Liver (tissue), 9 donors: ENCODE measurements around the gene SNCG. TPM values are rescaled to one million over a fixed set of nuclear protein-coding genes. Genes with fewer than 3 reads are reported as not detected.

Experiments
- DNase-seq: peaks from one replicate; pipeline ENCODE4 v3.0.0-alpha.2; 2017; ENCODE audit warnings: low spot score
- H3K27ac ChIP-seq, 2 donors: one replicate each; pipeline ENCODE4 v1.7.0; 2013; ENCODE audit warnings: inconsistent platforms in 2 of 2, low read length in 2 of 2, control low read depth in 1 of 2, low read depth in 1 of 2, mild to moderate bottlenecking in 1 of 2
- H3K27me3 ChIP-seq, 4 donors: one replicate each; pipeline versions ENCODE4 v1.6.1 to v1.7.0; 2013; ENCODE audit warnings: low read length in 3 of 4, inconsistent platforms in 1 of 4, mild to moderate bottlenecking in 1 of 4, moderate library complexity in 1 of 4; ENCODE audit not compliant: control insufficient read depth in 4 of 4, insufficient read depth in 4 of 4
- H3K36me3 ChIP-seq, 4 donors: one replicate each; pipeline versions ENCODE4 v1.6.1 to v1.7.0; 2013; ENCODE audit warnings: low read length in 3 of 4, mild to moderate bottlenecking in 3 of 4, low read depth in 1 of 4, moderate library complexity in 1 of 4; ENCODE audit not compliant: control insufficient read depth in 4 of 4, insufficient read depth in 3 of 4
- H3K4me1 ChIP-seq, 4 donors: one replicate each; pipeline versions ENCODE4 v1.6.1 to v1.7.0; 2013; ENCODE audit warnings: low read length in 3 of 4, mild to moderate bottlenecking in 3 of 4, moderate library complexity in 1 of 4; ENCODE audit not compliant: control insufficient read depth in 4 of 4, insufficient read depth in 4 of 4
- H3K4me3 ChIP-seq, 3 donors: one replicate each; pipeline versions ENCODE4 v1.6.1 to v1.7.0; 2013; ENCODE audit warnings: low read length in 3 of 3, control low read depth in 1 of 3, low read depth in 1 of 3, mild to moderate bottlenecking in 1 of 3
- H3K9ac ChIP-seq, 2 donors: one replicate each; pipeline ENCODE4 v1.7.0; 2013; ENCODE audit warnings: low read length in 2 of 2, mild to moderate bottlenecking in 2 of 2, moderate library complexity in 2 of 2, control low read depth in 1 of 2, low read depth in 1 of 2
- H3K9me3 ChIP-seq, 4 donors: one replicate each; pipeline versions ENCODE4 v1.6.1 to v1.7.0; 2013; ENCODE audit warnings: low read length in 3 of 4; ENCODE audit not compliant: control insufficient read depth in 4 of 4
- ATF3 ChIP-seq: IDR thresholded peaks from 2 replicates; pipeline ENCODE4 v1.6.1; 2016; ENCODE audit warnings: antibody characterized with exemption
- EGR1 ChIP-seq, 2 donors: IDR thresholded peaks; 2 replicates each; pipeline ENCODE4 v1.6.1; 2016 to 2018; ENCODE audit warnings: antibody characterized with exemption in 2 of 2, low read depth in 2 of 2
- FOXA1 ChIP-seq: IDR thresholded peaks from 2 replicates; pipeline ENCODE4 v1.6.1; 2016; ENCODE audit warnings: antibody characterized with exemption
- FOXA2 ChIP-seq: IDR thresholded peaks from 2 replicates; pipeline ENCODE4 v1.6.1; 2016; ENCODE audit warnings: antibody characterized with exemption
- GABPA ChIP-seq, 2 donors: IDR thresholded peaks in 1 of 2; conservative IDR thresholded peaks in 1 of 2; 2 replicates each; pipeline ENCODE4 v1.6.1; 2016; ENCODE audit warnings: antibody characterized with exemption in 2 of 2, mild to moderate bottlenecking in 1 of 2, moderate library complexity in 1 of 2
- HNF4A ChIP-seq, 2 donors: conservative IDR thresholded peaks; 2 replicates each; pipeline ENCODE4 v1.6.1; 2016; ENCODE audit warnings: antibody characterized with exemption in 2 of 2, mild to moderate bottlenecking in 2 of 2
- HNF4G ChIP-seq: IDR thresholded peaks from 2 replicates; pipeline ENCODE4 v1.6.1; 2016; ENCODE audit warnings: antibody characterized with exemption
- JUND ChIP-seq, 2 donors: IDR thresholded peaks; 2 replicates each; pipeline ENCODE4 v1.6.1; 2016; ENCODE audit warnings: antibody characterized with exemption in 2 of 2
- NR2F2 ChIP-seq: IDR thresholded peaks from 2 replicates; pipeline ENCODE4 v1.6.1; 2016; ENCODE audit warnings: antibody characterized with exemption
- RAD21 ChIP-seq, 2 donors: IDR thresholded peaks; 2 replicates each; pipeline ENCODE4 v1.6.1; 2016; ENCODE audit warnings: antibody characterized with exemption in 2 of 2, mild to moderate bottlenecking in 2 of 2
- RXRA ChIP-seq, 2 donors: IDR thresholded peaks; 2 replicates each; pipeline ENCODE4 v1.6.1; 2017 to 2018; ENCODE audit warnings: antibody characterized with exemption in 2 of 2, mild to moderate bottlenecking in 1 of 2
- SP1 ChIP-seq: IDR thresholded peaks from 2 replicates; pipeline ENCODE4 v1.6.1; 2018; ENCODE audit warnings: antibody characterized with exemption, mild to moderate bottlenecking
- TAF1 ChIP-seq: conservative IDR thresholded peaks from 2 replicates; pipeline ENCODE4 v1.6.1; 2016; ENCODE audit warnings: antibody characterized with exemption, mild to moderate bottlenecking
- YY1 ChIP-seq: IDR thresholded peaks from 2 replicates; pipeline ENCODE4 v1.6.1; 2016; ENCODE audit warnings: antibody characterized with exemption, mild to moderate bottlenecking
- ZBTB33 ChIP-seq: IDR thresholded peaks from 2 replicates; pipeline ENCODE4 v1.6.1; 2016; ENCODE audit warnings: antibody characterized with exemption
- WGBS: extraction: QIAGEN DNeasy Blood & Tissue Kit; methylation state at CpG from one replicate; pipeline ENCODE4 v1.1.7; 2013; 5-methylcytosine and 5-hydroxymethylcytosine counted together
- polyA plus RNA-seq, 2 donors: library from polyadenylated mRNA; stranded (reverse) in 1 of 2; unstranded in 1 of 2; fragments of 200-250 nt in 1 of 2; fragments of >200 nt in 1 of 2; fragmentation: Nextera tagmentation in 1 of 2; extraction: Ambion mirVana in 1 of 2; gene quantifications; one replicate each; pipeline versions ENCODE4 v1.2.1 to v1.2.3, GENCODE V29; 2013 to 2015
- total RNA-seq, 2 donors: library from RNA; depleted of rRNA; stranded (reverse); fragments of >200 nt; gene quantifications; one replicate each; pipeline ENCODE4 v1.2.3, GENCODE V29; 2014
- TF ChIP-seq, protein P1 (sequence below): fragments of 150-350 bp; IDR thresholded peaks from 2 replicates; pipeline ENCODE4 v1.5.1; 2017; ENCODE audit warnings: improper control_type of control experiment, low read depth, low read length; ENCODE audit not compliant: missing input control
- TF ChIP-seq, protein P2 (sequence below): IDR thresholded peaks from 2 replicates; pipeline ENCODE4 v1.6.1; 2016; ENCODE audit warnings: antibody characterized with exemption
- TF ChIP-seq, protein P3 (sequence below): IDR thresholded peaks from 2 replicates; pipeline ENCODE4 v1.6.1; 2016; ENCODE audit warnings: antibody characterized with exemption, mild to moderate bottlenecking
- donor health status: healthy.
- donor health status: healthy.
- donor health status: healthy.
- donor health status: healthy.
- donor health status: healthy.

The SNCG gene
- total and polyA plus RNA-seq, 4 donors, result 0.84 to 2.6 (median 1.7) TPM

- DNase-seq, result no peak
- H3K27ac ChIP-seq, result no peak overlapping the region
Observed at GRCh38 chr10:86965986-86966654, 7.7 kb downstream of the SNCG start.

More at GRCh38 chr10:86965986-86966654, 7.7 kb downstream of the SNCG start:
- Histone ChIP-seq H3K4me3 (no peak overlapping the region), H3K4me1 (peaks cover 0 to 33% (median 12%) of the 10 kb centered on the region in 4 donors), H3K27me3 (no peaks in the 10 kb centered on the region), H3K36me3 (no peaks in the 10 kb centered on the region), H3K9ac (no peak overlapping the region), H3K9me3 (no peaks in the 10 kb centered on the region)
- TF ChIP-seq FOXA1 (no peak), RAD21 (IDR thresholded peaks at IDR 0.05) (no peak), HNF4A (conservative IDR thresholded peaks at IDR 0.05) (no peak), HNF4G (no peak), ATF3 (no peak), GABPA (IDR thresholded peaks at IDR 0.05 in 1 of 2, conservative IDR thresholded peaks at IDR 0.05 in 1 of 2) (no peak), TAF1 (no peak), JUND (IDR thresholded peaks at IDR 0.05) (no peak), EGR1 (IDR thresholded peaks at IDR 0.05; ENCODE audit: low read depth in 2 of 2) (no peak), ZBTB33 (no peak), SP1 (no peak), RXRA (IDR thresholded peaks at IDR 0.05) (no peak), FOXA2 (no peak), NR2F2 (no peak), YY1 (no peak)
- TF ChIP-seq, protein P1, sequence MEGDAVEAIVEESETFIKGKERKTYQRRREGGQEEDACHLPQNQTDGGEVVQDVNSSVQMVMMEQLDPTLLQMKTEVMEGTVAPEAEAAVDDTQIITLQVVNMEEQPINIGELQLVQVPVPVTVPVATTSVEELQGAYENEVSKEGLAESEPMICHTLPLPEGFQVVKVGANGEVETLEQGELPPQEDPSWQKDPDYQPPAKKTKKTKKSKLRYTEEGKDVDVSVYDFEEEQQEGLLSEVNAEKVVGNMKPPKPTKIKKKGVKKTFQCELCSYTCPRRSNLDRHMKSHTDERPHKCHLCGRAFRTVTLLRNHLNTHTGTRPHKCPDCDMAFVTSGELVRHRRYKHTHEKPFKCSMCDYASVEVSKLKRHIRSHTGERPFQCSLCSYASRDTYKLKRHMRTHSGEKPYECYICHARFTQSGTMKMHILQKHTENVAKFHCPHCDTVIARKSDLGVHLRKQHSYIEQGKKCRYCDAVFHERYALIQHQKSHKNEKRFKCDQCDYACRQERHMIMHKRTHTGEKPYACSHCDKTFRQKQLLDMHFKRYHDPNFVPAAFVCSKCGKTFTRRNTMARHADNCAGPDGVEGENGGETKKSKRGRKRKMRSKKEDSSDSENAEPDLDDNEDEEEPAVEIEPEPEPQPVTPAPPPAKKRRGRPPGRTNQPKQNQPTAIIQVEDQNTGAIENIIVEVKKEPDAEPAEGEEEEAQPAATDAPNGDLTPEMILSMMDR, result no peak
- TF ChIP-seq, protein P2, sequence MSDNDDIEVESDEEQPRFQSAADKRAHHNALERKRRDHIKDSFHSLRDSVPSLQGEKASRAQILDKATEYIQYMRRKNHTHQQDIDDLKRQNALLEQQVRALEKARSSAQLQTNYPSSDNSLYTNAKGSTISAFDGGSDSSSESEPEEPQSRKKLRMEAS, result no peak
- TF ChIP-seq, protein P3, sequence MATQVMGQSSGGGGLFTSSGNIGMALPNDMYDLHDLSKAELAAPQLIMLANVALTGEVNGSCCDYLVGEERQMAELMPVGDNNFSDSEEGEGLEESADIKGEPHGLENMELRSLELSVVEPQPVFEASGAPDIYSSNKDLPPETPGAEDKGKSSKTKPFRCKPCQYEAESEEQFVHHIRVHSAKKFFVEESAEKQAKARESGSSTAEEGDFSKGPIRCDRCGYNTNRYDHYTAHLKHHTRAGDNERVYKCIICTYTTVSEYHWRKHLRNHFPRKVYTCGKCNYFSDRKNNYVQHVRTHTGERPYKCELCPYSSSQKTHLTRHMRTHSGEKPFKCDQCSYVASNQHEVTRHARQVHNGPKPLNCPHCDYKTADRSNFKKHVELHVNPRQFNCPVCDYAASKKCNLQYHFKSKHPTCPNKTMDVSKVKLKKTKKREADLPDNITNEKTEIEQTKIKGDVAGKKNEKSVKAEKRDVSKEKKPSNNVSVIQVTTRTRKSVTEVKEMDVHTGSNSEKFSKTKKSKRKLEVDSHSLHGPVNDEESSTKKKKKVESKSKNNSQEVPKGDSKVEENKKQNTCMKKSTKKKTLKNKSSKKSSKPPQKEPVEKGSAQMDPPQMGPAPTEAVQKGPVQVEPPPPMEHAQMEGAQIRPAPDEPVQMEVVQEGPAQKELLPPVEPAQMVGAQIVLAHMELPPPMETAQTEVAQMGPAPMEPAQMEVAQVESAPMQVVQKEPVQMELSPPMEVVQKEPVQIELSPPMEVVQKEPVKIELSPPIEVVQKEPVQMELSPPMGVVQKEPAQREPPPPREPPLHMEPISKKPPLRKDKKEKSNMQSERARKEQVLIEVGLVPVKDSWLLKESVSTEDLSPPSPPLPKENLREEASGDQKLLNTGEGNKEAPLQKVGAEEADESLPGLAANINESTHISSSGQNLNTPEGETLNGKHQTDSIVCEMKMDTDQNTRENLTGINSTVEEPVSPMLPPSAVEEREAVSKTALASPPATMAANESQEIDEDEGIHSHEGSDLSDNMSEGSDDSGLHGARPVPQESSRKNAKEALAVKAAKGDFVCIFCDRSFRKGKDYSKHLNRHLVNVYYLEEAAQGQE, result no peak
- 70% methylated on average over 11 of the region's 11 CpGs for WGBS
